ENCODE measurements around the gene TMEM232.

DNA sequence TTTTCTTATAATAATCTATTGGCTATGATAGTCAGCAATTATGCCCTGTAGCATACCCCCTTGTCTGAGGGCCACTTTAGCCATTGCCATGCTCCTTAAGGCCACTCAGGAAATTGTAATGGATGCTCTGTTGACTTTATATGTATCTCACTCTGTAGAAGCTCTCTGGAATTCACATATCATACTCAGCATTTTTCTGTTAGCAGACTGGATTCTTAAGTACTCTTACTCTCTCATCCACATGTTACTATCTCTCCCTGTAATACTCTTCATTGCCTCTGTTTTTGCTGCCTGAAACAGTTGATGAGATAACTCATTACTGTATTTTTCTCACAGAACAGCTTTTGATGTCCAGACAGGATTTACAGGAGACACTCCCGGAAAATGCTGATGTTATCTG is 24.2 kb downstream of the TMEM232 start:
- TF ChIP-seq CTCF (IDR thresholded peaks at IDR 0.05) (no peak), EP300 (IDR thresholded peaks at IDR 0.05) (no peak), POLR2A (IDR thresholded peaks at IDR 0.05) (no peak)

All from stomach (tissue), 4 donors.